Measurements from ENCODE around the gene ENAH.

The ENAH gene

DNA sequence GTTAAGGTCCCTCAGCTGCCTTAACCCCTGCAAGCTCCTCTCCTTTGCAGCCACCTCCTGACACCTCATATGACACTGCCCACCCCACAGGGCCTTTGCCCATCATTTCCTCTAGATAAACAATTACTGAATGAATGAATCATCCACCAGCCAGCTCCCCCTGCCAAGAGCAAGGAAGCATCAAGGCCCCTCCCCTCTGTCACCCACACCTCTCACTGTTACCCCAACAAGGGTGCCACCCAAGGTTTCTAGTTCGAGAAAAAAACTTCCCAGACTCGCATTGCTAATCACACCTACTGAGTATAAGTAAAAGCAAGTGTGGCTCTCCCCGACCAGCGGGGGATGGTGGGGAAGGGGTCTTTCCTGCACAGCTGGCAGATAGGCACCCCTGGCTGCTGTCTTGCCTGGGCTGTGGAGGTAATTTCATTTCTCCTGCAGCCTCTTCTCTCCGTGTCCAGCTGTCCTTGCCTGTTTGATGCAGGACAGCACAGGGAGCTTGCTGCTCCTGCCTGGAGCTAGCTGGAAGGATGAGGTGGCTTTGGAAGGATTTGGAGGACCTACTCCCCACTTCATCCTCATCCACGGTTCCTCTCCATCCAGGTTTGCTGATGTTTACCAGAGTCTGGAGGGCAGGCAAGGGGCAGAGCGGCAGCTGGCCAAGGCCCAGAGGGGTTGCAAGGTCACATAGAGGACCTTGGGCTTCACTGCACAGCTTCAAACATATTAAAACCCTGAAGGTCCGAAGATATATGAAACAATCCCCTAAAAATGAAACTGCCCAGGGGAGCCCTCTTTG is 192.0 kb downstream of the ENAH start:
- TF ChIP-seq RAD21 (IDR thresholded peaks at IDR 0.05; ENCODE audit: low read depth) (no peak), CEBPB (IDR thresholded peaks at IDR 0.05) (no peak), CREB1 (IDR thresholded peaks at IDR 0.05; ENCODE audit: low read depth) (no peak), TEAD4 (IDR thresholded peaks at IDR 0.05) (no peak), NFIC (IDR thresholded peaks at IDR 0.05) (no peak), TCF12 (IDR thresholded peaks at IDR 0.05; ENCODE audit: low read depth) (no peak), EP300 (IDR thresholded peaks at IDR 0.05; ENCODE audit: borderline replicate concordance) (no peak), YY1 (IDR thresholded peaks at IDR 0.05; ENCODE audit: low read depth) (no peak), EGR1 (IDR thresholded peaks at IDR 0.05) (no peak), TAF1 (IDR thresholded peaks at IDR 0.05; ENCODE audit: low read depth) (no peak), ZBTB7A (IDR thresholded peaks at IDR 0.05; ENCODE audit: low read depth) (no peak), FOXM1 (IDR thresholded peaks at IDR 0.05; ENCODE audit: borderline replicate concordance, low read depth) (no peak)
- TF ChIP-seq, protein P1, sequence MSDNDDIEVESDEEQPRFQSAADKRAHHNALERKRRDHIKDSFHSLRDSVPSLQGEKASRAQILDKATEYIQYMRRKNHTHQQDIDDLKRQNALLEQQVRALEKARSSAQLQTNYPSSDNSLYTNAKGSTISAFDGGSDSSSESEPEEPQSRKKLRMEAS (IDR thresholded peaks at IDR 0.05): no peak
- TF ChIP-seq, protein P2, sequence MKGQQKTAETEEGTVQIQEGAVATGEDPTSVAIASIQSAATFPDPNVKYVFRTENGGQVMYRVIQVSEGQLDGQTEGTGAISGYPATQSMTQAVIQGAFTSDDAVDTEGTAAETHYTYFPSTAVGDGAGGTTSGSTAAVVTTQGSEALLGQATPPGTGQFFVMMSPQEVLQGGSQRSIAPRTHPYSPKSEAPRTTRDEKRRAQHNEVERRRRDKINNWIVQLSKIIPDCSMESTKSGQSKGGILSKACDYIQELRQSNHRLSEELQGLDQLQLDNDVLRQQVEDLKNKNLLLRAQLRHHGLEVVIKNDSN (IDR thresholded peaks at IDR 0.05): no peak
- TF ChIP-seq, protein P3, sequence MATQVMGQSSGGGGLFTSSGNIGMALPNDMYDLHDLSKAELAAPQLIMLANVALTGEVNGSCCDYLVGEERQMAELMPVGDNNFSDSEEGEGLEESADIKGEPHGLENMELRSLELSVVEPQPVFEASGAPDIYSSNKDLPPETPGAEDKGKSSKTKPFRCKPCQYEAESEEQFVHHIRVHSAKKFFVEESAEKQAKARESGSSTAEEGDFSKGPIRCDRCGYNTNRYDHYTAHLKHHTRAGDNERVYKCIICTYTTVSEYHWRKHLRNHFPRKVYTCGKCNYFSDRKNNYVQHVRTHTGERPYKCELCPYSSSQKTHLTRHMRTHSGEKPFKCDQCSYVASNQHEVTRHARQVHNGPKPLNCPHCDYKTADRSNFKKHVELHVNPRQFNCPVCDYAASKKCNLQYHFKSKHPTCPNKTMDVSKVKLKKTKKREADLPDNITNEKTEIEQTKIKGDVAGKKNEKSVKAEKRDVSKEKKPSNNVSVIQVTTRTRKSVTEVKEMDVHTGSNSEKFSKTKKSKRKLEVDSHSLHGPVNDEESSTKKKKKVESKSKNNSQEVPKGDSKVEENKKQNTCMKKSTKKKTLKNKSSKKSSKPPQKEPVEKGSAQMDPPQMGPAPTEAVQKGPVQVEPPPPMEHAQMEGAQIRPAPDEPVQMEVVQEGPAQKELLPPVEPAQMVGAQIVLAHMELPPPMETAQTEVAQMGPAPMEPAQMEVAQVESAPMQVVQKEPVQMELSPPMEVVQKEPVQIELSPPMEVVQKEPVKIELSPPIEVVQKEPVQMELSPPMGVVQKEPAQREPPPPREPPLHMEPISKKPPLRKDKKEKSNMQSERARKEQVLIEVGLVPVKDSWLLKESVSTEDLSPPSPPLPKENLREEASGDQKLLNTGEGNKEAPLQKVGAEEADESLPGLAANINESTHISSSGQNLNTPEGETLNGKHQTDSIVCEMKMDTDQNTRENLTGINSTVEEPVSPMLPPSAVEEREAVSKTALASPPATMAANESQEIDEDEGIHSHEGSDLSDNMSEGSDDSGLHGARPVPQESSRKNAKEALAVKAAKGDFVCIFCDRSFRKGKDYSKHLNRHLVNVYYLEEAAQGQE (IDR thresholded peaks at IDR 0.05; ENCODE audit: low read depth): no peak

DNA sequence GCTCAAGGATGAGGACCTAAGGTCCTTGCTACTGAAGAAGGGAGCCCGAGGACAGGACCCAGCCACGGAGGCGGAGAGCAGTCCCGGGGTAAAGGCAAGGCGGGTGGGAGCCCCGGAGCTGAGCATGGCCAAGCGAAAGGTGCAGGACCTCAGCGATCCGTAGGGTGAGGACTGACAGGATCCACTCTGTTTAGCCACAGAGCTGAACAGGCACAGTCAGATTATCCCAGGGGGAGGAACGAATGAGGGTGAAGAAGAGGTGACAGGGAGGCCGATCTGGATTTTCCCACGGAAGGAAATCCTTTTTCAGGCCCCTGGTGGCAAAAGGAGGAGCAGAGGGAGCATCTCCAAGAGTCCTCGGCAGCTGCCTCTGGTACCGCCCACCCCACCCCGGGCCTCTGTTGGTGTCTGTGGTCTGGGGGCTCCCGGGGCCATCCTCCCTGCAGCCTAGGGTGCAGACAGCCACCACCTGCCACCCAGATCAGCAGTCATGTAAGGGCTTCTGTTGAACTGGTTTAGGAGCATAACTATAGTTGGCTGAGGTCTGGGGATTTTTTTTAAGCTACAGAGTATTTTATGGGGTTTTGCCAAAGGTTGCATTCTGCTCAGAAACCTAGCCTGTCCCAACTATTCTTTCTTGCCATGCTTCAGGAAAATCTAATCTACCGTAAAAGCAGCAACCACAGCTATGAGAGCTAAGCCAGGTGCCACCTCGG is 192.7 kb downstream of the ENAH start:
- TF ChIP-seq FOXM1 (IDR thresholded peaks at IDR 0.05; ENCODE audit: borderline replicate concordance, low read depth) (no peak), TCF12 (IDR thresholded peaks at IDR 0.05; ENCODE audit: low read depth) (no peak), EP300 (IDR thresholded peaks at IDR 0.05; ENCODE audit: borderline replicate concordance) (no peak), TAF1 (IDR thresholded peaks at IDR 0.05; ENCODE audit: low read depth) (no peak), CEBPB (IDR thresholded peaks at IDR 0.05) (no peak), TEAD4 (IDR thresholded peaks at IDR 0.05) (no peak), RAD21 (IDR thresholded peaks at IDR 0.05; ENCODE audit: low read depth) (no peak), CREB1 (IDR thresholded peaks at IDR 0.05; ENCODE audit: low read depth) (no peak)

DNA sequence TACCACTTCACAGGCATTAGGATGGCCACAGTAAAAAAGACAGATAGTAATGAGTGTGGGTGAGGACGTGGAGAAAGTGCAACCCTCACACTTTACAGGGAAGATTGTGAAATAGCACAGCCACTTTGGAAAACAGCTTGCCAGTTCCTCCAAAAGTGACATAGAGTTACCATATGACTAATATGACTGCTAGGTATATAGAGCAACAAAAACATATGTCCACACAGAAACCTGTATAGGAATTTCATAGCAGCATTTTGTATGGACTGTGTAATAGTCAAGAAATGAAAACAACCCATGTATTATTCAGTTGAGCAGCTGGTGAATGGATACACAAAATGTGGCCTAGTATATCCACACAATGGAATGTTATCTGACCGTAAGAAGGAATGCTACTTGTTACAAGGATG is 194.7 kb downstream of the ENAH start:
- TF ChIP-seq ZBTB7A (IDR thresholded peaks at IDR 0.05; ENCODE audit: low read depth) (no peak), YY1 (IDR thresholded peaks at IDR 0.05; ENCODE audit: low read depth) (no peak), RAD21 (IDR thresholded peaks at IDR 0.05; ENCODE audit: low read depth) (no peak), TEAD4 (IDR thresholded peaks at IDR 0.05) (no peak), TAF1 (IDR thresholded peaks at IDR 0.05; ENCODE audit: low read depth) (no peak), CREB1 (IDR thresholded peaks at IDR 0.05; ENCODE audit: low read depth) (no peak), CEBPB (IDR thresholded peaks at IDR 0.05) (no peak), NFIC (IDR thresholded peaks at IDR 0.05) (no peak), EGR1 (IDR thresholded peaks at IDR 0.05) (no peak), EP300 (IDR thresholded peaks at IDR 0.05; ENCODE audit: borderline replicate concordance) (no peak)
- TF ChIP-seq, protein P2 (IDR thresholded peaks at IDR 0.05): no peak
- TF ChIP-seq, protein P3 (IDR thresholded peaks at IDR 0.05; ENCODE audit: low read depth): no peak

DNA sequence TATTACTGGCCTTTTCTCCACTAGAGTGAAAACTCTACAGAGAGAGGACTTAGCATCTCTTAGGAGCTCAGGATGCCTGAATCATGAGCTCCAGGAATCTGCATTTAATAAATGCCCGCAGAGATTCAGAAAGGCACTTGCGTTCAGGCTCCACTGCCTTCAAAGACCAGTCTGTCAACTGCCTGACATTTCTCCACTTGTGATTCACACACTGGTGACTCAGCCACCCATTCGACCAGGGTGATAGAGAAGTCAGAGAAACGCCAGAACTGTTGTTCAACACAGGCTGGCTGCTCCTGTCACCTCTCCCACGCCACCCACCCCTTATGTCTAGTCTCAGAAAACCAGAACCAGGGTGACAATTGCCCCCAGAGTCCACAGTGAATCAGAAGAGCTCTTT is 198.2 kb downstream of the ENAH start:
- TF ChIP-seq, protein P1 (IDR thresholded peaks at IDR 0.05): peak; percentile 35; the same call in 1 of the 2 replicates
- TF ChIP-seq RAD21 (IDR thresholded peaks at IDR 0.05; ENCODE audit: low read depth) (no peak), NFIC (IDR thresholded peaks at IDR 0.05) (no peak), EGR1 (IDR thresholded peaks at IDR 0.05) (peak; percentile 25; the same call in 1 of the 2 replicates), FOXM1 (IDR thresholded peaks at IDR 0.05; ENCODE audit: borderline replicate concordance, low read depth) (no peak), TAF1 (IDR thresholded peaks at IDR 0.05; ENCODE audit: low read depth) (no peak), TEAD4 (IDR thresholded peaks at IDR 0.05) (peak; percentile 59)
- TF ChIP-seq, protein P3 (IDR thresholded peaks at IDR 0.05; ENCODE audit: low read depth): no peak

Measured in Ishikawa (cell line).